Measurements from ENCODE around the gene GLYAT.

Gene GLYAT

DNA sequence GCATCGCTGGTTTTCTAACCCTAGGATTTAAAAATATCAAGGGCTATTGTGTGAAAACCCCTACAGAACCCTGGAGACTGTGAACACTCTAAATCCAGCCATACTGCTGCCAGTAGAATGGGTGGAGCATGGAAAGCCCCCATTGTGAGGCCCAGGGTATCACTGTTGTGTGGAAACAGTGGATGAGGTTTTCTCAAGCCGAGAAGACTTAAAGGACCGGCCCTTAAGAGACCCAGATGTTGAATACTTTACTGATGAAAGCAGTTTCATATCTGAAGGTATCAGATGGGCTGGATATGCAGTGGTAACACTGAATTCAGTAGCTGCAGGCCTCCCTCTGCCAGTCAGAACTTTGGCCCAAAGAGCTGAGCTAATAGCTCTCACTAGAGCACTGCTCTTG lies 41.6 kb upstream of the GLYAT start:
- H3K4me3 ChIP-seq (ENCODE audit: low read length) = no peak overlapping the region
- TF ChIP-seq, protein P1, sequence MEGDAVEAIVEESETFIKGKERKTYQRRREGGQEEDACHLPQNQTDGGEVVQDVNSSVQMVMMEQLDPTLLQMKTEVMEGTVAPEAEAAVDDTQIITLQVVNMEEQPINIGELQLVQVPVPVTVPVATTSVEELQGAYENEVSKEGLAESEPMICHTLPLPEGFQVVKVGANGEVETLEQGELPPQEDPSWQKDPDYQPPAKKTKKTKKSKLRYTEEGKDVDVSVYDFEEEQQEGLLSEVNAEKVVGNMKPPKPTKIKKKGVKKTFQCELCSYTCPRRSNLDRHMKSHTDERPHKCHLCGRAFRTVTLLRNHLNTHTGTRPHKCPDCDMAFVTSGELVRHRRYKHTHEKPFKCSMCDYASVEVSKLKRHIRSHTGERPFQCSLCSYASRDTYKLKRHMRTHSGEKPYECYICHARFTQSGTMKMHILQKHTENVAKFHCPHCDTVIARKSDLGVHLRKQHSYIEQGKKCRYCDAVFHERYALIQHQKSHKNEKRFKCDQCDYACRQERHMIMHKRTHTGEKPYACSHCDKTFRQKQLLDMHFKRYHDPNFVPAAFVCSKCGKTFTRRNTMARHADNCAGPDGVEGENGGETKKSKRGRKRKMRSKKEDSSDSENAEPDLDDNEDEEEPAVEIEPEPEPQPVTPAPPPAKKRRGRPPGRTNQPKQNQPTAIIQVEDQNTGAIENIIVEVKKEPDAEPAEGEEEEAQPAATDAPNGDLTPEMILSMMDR (IDR thresholded peaks at IDR 0.05; ENCODE audit: insufficient read depth, low read depth, low read length, missing control alignments) = no peak
- DNase-seq (ENCODE audit: low read depth) = no peak

DNA sequence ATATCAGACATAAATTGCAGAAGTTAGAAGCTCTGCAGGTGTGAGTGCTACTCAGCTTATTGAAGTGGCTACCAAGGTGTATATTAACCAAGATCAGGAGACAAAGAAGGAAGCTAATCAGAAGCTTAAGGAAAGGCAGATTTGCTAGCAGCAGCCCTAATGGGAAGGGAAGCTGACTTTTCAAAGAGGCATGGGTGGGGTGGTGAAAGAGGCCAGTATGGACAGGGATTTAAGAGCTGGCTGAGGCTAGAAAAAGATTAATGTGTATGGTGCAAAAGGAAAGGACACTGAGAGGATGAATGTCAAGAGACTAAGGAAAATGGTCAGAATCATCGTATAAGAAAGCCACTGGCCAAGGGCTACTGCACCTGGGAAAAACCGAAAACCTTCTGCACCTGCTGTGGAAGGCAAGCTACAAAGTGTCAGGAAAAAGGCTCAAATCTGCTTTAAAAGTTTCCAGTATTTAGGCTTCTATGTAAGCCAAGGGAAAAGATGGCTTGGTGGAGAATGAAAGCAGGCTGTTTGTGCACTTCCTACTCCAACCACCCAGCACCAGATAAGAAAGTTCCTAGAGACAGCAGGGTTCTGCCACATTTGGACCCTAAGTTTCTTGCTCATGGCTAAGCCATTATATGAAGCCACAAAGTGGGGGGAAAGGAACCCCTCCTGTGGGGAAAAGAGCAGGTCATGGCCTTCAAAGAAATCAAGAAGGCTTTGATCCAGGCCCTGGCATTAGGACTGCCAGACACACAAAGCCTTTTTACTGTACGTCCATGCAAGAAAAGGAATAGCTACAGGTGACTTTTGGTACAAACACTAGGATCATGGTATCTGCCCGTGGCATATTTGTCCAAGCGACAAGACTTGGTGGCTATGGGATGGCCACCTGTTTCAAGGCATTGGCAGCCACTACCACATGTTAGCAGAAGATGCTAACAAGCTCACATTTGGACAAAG lies 40.9 kb upstream of the GLYAT start:
- no peak overlapping the region for H3K4me3 ChIP-seq (ENCODE audit: low read length)
- TF ChIP-seq, protein P1 (IDR thresholded peaks at IDR 0.05; ENCODE audit: insufficient read depth, low read depth, low read length, missing control alignments) = no peak
- no peak for DNase-seq (ENCODE audit: low read depth)

DNA sequence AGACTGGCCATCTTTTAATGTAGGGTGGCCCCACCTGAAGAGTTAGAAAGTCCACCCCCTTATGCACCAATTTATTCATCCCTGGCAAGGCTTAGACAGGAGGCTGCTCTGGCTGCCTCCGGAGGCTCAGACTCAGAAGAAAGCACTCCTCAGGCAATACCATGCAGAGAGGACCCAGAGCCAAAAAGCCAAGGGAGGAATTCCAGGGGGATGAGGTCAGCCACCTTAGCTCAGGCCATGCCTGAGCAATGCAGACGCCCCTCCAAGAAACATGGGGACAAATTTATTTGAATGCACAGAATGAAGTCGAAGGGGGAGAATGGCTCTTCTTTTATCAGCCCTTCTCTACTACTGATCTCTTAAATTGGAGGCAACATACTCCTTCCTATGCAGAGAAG lies 39.7 kb upstream of the GLYAT start:
- DNase-seq (ENCODE audit: low read depth) = no peak
- TF ChIP-seq, protein P1 (IDR thresholded peaks at IDR 0.05; ENCODE audit: insufficient read depth, low read depth, low read length, missing control alignments) = no peak
- no peak overlapping the region for H3K4me3 ChIP-seq (ENCODE audit: low read length)

DNA sequence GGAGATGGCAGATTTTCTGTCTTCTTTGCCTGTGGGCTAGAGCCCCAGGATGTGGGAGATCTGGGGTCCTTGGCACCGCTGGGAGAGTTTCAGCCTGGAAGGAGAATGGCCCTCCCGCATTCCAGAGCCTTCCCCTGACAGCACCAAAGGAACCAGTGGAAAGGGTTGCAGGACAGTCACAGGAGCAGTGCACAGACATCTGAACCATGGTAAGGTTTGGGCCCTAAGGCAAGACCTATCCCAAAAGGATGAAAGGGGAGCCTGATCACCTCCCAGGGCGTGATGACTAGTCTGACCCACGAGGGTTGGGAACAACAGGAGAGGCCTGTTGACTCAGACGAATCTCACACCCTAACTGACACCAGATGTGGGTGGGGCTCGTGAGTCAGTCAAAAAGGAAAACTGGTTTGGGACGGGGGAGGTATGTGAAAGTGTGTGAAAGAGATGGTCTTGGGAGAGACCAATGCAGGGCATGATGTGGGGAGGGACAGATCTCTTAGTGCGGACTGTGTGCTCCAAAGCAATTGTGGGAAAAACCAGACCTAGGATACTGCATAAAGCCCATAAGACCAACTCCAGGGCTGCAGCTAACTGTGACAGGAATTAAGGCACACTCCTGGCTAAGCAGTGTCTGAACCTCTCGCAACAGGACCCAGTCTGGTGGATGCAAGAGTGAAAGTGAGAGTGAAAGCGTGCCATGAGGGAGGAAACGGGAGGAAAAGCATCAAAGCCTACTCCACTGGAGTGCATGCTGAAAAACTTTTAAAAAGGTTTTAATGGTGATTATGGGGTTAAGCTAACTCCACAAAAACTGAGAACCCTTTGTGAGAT lies 39.1 kb upstream of the GLYAT start:
- DNase-seq (ENCODE audit: low read depth) = peak; percentile 98
- TF ChIP-seq, protein P1 (IDR thresholded peaks at IDR 0.05; ENCODE audit: insufficient read depth, low read depth, low read length, missing control alignments) = no peak

DNA sequence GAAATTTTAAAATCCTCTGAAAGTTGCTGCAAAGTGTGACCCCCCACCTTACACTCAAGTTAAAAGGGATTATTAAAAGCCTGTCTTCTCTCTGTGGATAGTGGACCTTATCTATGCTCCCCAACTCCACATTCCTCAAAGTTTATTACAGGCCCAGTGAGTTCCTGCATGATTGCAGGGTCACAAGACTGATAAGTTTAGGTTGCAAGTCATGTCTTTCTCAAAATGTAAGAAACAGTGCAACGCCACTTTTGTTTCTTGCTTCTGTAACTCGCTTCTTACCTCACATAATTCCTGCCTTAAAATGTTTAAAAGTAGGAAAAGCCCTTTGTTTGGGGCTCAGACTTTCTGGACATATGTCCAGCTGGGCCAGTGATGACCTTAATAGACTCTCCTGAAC lies 38.4 kb upstream of the GLYAT start:
- TF ChIP-seq, protein P1 (IDR thresholded peaks at IDR 0.05; ENCODE audit: insufficient read depth, low read depth, low read length, missing control alignments) = no peak
- H3K4me3 ChIP-seq (ENCODE audit: low read length) = no peak overlapping the region
- no peak for DNase-seq (ENCODE audit: low read depth)

More for the DNA sequence above, 39.1 kb upstream of the GLYAT start:
- no peak overlapping the region for H3K4me3 ChIP-seq (ENCODE audit: low read length)

DNA sequence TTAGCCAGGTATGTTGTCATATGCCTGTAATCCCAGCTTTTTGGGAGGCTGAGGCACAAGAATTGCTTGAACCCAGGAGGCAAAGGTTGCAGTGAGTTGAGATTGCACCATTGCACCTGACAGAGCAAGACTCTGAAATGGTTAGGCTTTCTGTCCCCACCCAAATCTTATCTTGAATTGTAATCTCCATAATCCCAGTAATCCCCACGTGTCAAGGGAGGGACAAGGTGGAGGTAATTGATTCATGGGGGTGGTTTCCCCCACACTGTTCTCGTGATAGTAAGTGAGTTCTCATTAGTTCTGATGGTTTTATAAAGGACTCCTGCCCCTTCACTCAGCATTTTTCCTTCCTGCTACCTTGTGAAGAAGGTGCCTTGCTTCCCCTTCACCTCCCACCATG lies 37.6 kb upstream of the GLYAT start:
- DNase-seq (ENCODE audit: low read depth) = no peak
- TF ChIP-seq, protein P1 (IDR thresholded peaks at IDR 0.05; ENCODE audit: insufficient read depth, low read depth, low read length, missing control alignments) = no peak
- no peak overlapping the region for H3K4me3 ChIP-seq (ENCODE audit: low read length)

Data from epithelial cell of esophagus (primary cell).